NCI-H226 (cell line): Measurements from ENCODE around the gene UBE2D1.
"Not testable (repeated sequence)": the region's sequence is repeated elsewhere in the genome, so short reads cannot be mapped to it uniquely, and the experiment has no call there.

Experiments
- DNase-seq: peaks from one replicate; pipeline ENCODE4 v3.0.0-alpha.2; 2015

UBE2D1 gene

GRCh38 chr10:58384999-58385783, 50.4 kb downstream of the UBE2D1 start, which contains the start of gene TFAM:
Gene TFAM (plus strand): TSS chr10:58385410. CDS start chr10:58385548, 138 bp downstream.
- peak; percentile 81 for DNase-seq

DNA sequence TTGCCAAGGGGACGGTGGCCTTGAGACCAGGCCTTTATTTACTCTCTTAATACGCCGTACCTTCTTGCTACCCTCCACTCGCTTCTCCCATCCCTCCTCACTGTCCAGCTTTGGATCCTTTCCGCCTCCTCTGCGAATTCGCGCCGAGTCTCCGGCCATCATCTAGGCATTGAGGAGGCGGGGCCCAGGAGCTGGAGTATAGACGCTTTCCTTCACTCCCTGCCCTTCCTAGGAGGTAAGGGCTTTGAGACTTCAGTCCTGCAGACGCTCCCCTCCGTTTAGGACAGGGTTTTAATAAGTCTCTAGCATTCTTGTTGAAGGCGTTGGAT, 50.9 kb downstream of the UBE2D1 start:
- DNase-seq = peak; percentile 33

DNA sequence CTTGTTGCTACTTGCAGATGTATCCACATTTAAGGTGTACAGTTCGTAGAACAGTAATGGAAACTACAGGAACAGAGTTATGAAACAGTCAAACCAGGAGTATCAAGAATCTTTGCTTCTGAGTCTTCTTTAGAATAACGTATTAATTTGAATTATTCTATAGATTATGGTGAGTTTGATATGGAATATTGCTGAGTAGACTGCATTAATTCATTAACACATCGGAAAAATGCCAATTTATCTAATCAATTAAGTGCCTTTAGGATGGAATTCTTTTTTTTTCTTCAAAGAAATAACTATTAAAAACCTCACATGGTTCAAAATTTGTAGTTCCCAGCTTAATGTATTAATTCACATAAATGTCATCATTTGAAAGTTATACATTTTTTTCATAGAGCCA, 54.2 kb downstream of the UBE2D1 start:
- DNase-seq = no peak

- no peak for DNase-seq
Measured at GRCh38 chr10:58393317-58393716, 58.5 kb downstream of the UBE2D1 start.

DNA sequence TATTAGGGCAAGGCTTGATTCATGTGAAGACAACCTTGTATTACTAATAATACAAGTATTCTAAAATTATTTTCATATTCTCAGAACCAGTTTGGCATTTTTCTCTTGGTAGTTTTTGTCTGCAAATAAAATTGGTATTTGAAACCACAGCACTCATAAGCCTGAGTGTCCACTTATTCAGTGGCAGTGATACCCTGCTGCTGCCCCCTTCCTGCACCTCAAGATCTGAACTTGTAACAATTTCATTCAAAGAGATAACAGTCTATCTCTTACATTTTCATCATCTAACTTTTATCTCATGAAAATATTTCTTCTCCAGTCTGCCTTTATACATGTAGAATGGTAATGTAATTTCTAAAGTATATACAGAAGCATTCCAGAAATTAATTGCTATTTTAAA, 59.7 kb downstream of the UBE2D1 start:
- no peak for DNase-seq

DNA sequence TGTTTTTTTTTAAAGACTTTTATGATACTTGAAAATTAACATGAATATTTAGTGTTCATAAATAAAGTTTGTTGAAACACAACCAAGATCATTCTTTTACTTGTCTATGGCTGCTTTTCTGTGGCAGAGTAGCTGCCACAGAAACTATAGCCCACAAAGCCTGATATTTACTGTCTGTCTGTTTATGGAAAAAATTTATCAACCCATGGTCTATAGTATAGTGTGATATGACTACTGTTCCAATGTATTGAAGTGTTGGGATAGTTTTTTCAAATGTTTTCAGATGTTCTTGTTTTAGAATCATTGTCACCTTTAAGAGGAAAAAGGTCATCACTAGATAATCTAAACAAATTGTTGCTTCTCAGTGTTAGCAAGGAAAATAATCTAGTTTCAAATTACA, 61.3 kb downstream of the UBE2D1 start:
- no peak for DNase-seq

DNA sequence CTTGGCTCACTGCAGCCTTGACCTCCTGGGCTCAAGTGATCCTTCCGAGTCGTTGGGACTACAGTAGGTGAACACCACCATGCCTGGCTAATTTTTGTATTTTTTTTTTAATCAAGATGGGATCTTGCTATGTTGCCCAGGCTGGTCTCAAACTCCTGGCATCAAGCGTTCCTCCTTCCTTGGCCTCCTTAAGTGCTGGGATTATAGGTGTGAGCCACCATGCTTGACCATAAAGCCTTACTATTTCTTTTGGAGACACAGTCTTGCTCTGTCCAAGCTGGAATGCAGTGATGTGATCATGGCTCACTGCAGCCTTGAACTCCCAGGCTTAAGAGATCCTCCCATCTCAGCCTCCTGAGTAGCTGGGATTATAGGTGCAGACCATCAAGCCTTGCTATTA, 63.0 kb downstream of the UBE2D1 start:
- no peak for DNase-seq

DNA sequence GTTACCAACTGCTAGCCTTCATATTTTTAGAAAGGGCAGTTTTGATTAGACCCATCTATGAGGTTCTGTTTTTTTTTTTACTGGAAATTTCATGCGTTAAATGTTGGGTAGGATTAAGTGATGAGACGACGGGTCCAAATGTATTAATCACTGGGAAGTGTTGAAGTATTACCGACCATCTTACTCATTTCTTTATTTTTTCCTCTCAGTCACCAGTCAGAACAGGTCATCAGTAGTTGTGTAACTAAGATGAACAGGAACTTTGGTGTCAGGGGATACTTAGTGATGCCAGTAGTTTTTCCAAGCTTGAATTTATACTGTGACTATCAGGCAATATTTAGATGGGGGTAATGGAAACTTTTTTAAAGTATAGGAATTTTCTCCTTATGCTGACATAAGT, 64.6 kb downstream of the UBE2D1 start:
- peak; percentile 4 for DNase-seq

GRCh38 chr10:58400609-58401008, 65.8 kb downstream of the UBE2D1 start:
- DNase-seq = peak; percentile 13

DNA sequence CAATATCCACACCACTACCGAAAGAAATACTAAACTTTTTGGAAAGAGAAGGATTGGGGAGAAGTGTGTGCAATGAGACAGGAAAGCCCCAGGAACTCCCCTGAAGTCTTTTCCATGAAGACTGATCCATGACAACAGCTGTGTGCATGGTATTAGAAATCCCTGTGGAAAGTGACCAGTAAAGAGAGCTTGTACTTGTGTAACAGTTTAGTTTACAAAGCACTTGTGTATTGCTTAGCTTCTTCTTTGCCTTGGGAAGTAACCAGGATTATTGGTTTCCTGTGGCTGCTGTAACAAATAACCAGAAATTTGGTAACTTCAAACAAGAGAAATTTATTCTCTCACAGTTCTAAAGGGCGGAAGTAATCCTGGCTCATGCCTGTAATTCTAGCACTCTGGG, 69.2 kb downstream of the UBE2D1 start:
- DNase-seq = no peak

DNA sequence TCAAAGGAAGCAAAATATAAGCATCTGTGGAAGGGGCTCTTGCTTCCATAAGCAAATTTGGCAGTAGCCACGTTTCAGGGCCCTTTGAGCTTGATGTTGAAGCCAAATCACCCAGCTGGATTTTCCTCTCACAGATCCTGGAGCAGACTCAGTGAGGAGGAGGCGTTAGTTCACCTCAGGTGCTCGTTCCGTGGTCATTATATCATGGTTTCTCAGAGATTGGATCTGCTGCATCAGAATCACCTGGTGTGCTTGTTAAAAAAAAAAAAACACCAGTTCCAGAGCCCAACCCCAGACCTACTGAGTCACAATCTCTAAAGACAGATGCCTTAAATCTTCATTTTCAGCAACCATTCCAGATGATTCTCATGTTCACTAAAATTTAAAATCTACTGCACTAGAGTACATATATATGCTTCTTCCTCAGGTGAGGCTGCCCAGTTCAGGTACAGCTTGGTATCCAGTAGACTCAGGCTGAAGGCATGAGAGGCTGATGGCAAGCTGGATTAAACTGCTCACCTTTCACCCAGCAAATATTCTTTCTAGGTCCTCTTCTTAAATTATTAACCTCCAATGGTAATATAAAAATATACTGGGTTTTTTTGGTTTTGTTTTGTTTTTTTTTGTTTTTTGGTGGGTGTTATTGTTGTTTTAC, 75.3 kb downstream of the UBE2D1 start:
- DNase-seq = no peak

DNA sequence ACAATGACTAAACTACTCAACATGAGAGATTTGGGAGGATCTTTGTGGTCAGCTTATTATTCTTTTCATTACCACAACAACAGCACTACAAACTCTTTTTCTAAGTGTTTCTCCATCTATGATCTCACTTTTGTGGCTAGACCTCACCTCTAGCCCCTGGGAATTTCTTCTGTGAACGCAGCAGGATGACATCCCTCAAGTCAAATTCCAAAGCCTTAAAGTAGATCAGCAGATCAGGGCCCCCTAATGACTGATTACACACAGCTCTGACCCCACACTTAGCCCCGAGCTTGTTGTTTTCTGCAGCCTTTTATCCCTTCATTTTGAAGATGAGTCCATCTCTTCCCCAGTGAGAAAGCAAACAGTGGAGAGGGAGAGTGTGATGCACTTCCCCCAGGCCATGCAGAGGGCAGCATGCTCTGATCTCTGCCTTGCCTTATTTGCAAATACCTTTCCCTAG, 77.7 kb downstream of the UBE2D1 start:
- peak; percentile 81 for DNase-seq

- peak; percentile 48 for DNase-seq
Measured at GRCh38 chr10:58414270-58415041, 79.7 kb downstream of the UBE2D1 start.

DNA sequence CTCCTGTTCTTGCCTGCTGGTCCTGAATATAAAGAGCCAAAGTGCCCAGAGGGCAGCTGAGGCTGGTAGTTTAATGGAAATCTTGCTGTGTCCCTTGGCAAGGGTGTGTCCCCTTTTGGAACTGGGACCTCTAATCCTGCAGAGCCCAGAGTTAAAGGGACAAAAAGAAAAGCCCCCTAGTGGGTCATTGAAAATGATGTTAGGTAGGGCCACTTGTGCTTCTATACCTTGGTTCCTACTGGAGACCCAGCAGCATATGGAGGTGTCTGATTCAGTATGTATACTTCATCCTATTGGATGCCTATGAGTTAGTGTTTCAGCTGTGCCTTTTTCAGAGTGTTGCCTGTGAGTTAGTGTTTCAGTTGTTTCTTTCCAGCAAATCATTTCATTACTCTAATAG, 81.0 kb downstream of the UBE2D1 start:
- DNase-seq = no peak

DNA sequence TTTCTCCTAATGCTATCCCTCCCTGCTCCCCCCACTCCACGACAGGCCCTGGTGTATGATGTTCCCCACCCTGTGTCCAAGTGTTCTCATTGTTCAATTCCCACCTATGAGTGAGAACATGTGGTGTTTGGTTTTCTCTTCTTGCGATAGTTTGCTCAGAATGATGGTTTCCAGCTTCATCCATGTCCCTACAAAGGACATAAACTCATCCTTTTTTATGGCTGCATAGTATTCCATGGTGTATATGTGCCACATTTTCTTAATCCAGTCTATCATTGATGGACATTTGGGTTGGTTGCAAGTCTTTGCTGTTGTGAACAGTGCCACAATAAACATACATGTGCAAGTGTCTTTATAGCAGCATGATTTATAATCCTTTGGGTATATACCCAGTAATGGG, 83.1 kb downstream of the UBE2D1 start:
- DNase-seq = not testable (repeated sequence)
